Measurements from ENCODE around the gene KLF2. TPM values are rescaled to one million over a fixed set of nuclear protein-coding genes. Genes with fewer than 3 reads are reported as not detected.
"Not testable (repeated sequence)": the region's sequence is repeated elsewhere in the genome, so short reads cannot be mapped to it uniquely, and the experiment has no call there.

Gene KLF2
- total RNA-seq, 2 donors from 2014 or later = 0.36 to 0.76 TPM

- H3K36me3 Mint-ChIP-seq (ENCODE audit: insufficient read depth in 2 of 2) = peaks cover 0 to 2% of the 10 kb centered on the region in 2 donors
- DNase-seq = no peak
- no peaks in the 10 kb centered on the region for H3K9me3 Mint-ChIP-seq
- no peak overlapping the region for H3K27ac Mint-ChIP-seq
- H3K4me1 Mint-ChIP-seq (ENCODE audit: low read depth) = peaks cover 57% of the 10 kb centered on the region
- no peak overlapping the region for H3K4me3 Mint-ChIP-seq
- peaks cover 36% of the 10 kb centered on the region for H3K27me3 Mint-ChIP-seq (ENCODE audit: low read depth)
- no peak for ATAC-seq (replicated peaks in 1 of 2)
Measured at GRCh38 chr19:16334411-16334810, 9.8 kb downstream of the KLF2 start.

DNA sequence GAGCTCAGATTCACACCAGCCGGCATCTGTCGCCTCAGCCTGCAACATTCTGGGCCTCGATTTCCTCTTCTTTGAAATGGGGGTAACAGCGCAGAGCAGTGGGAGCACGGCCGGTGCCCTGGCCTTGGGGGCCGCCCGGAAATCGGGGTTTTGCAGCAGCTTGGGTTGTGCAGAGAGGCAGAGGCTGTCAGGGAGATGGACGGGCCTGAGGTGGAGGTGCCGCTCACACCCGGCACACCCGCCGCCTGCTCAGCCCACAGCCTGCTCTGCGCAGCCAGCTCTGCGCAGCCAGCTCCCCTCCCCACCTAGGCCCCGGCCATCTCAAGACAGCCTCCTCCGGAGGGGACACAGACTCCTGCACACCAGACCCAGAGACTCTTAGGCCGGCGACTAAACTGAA lies 10.6 kb downstream of the KLF2 start:
- DNase-seq (no peak), ATAC-seq (replicated peaks in 1 of 2) (no peak)
- Mint-ChIP-seq H3K27ac (no peak overlapping the region), H3K9me3 (no peaks in the 10 kb centered on the region), H3K4me3 (no peak overlapping the region), H3K4me1 (ENCODE audit: low read depth) (peaks cover 54% of the 10 kb centered on the region), H3K27me3 (ENCODE audit: low read depth) (peaks cover 36% of the 10 kb centered on the region), H3K36me3 (ENCODE audit: insufficient read depth in 2 of 2) (peaks cover 0 to 2% of the 10 kb centered on the region in 2 donors)

DNA sequence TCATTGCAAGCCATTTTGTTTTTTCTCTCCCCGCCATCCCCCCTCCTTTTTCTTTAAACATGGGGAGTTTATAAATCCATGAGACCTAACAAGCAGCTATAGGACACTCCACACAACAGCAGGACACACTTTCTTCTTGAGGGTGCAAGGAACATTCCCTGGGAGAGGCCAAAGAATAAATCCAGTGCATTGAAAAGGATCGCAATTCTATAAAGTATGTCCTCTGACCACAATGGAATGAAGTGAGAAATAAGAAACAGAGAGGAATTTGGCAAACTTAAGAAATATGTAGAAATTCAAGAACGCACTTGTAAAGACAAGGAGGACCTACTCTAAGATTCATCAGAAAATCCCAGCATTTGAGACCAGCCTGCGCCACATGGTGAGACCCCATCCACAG lies 11.9 kb downstream of the KLF2 start:
- Mint-ChIP-seq H3K4me1 (ENCODE audit: low read depth) (peaks cover 54% of the 10 kb centered on the region), H3K36me3 (ENCODE audit: insufficient read depth in 2 of 2) (peaks cover 0 to 4% of the 10 kb centered on the region in 2 donors), H3K4me3 (no peak overlapping the region), H3K27ac (no peak overlapping the region), H3K9me3 (peaks cover 0 to 2% of the 10 kb centered on the region in 2 donors), H3K27me3 (ENCODE audit: low read depth) (peaks cover 44% of the 10 kb centered on the region)
- DNase-seq = no peak
- no peak for ATAC-seq (replicated peaks in 1 of 2)

DNA sequence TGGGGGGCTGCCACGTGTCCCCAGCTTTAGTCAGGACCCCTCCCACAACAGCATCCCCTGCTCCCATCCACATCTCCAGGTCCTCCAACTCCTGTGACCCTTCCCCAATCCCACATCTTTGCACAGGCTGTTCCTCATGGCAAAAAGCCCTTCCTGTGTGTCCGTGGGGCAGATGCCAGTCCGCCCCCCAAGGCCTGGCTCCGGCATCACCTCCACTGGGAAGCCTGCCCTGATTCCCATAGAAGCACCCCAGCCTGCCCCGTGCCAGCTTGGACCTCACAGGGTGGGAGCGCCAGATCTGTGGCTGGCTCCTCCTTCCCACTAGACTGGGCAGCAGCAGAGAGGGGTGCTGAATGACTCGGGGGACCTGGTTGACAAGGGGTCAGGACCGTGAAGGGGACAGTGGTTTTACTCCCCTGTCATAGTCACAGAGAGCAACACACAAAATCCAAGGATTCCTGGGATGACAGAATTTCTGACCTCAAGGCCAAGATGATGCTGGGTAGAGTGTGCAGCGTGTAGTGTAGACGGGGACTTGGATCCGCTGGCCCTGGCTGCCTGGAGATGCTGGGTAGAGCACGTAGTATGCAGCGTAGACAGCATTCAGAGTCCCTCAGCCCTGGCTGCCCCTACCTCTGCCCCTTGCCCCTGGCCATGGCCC lies 13.3 kb downstream of the KLF2 start:
- Mint-ChIP-seq H3K4me3 (peak overlapping the region in 1 of 2 donors; percentile 85), H3K27me3 (ENCODE audit: low read depth) (peaks cover 44% of the 10 kb centered on the region), H3K4me1 (ENCODE audit: low read depth) (peaks cover 66% of the 10 kb centered on the region), H3K27ac (no peak overlapping the region), H3K9me3 (peaks cover 0 to 2% of the 10 kb centered on the region in 2 donors), H3K36me3 (ENCODE audit: insufficient read depth in 2 of 2) (peaks cover 0 to 4% of the 10 kb centered on the region in 2 donors)
- DNase-seq = no peak
- ATAC-seq (replicated peaks in 1 of 2) = no peak

- Mint-ChIP-seq H3K27me3 (ENCODE audit: low read depth) (peaks cover 43% of the 10 kb centered on the region), H3K4me1 (ENCODE audit: low read depth) (peaks cover 71% of the 10 kb centered on the region), H3K27ac (peak overlapping the region; percentile 83), H3K4me3 (peak overlapping the region; percentile 67 to 85), H3K36me3 (ENCODE audit: insufficient read depth in 2 of 2) (peaks cover 0 to 4% of the 10 kb centered on the region in 2 donors), H3K9me3 (peaks cover 0 to 2% of the 10 kb centered on the region in 2 donors)
- DNase-seq (peak; percentile 79), ATAC-seq (replicated peaks in 1 of 2) (peak; percentile 60 to 66)
Measured at GRCh38 chr19:16338470-16339360, 14.1 kb downstream of the KLF2 start.

- Mint-ChIP-seq H3K36me3 (ENCODE audit: insufficient read depth in 2 of 2) (peaks cover 0 to 4% of the 10 kb centered on the region in 2 donors), H3K4me3 (peak overlapping the region; percentile 67 to 85), H3K27ac (no peak overlapping the region), H3K4me1 (ENCODE audit: low read depth) (peaks cover 66% of the 10 kb centered on the region), H3K9me3 (peaks cover 0 to 2% of the 10 kb centered on the region in 2 donors), H3K27me3 (ENCODE audit: low read depth) (peaks cover 37% of the 10 kb centered on the region)
- ATAC-seq (replicated peaks in 1 of 2) (no peak), DNase-seq (no peak)
Measured at GRCh38 chr19:16339361-16339725, 14.7 kb downstream of the KLF2 start.

DNA sequence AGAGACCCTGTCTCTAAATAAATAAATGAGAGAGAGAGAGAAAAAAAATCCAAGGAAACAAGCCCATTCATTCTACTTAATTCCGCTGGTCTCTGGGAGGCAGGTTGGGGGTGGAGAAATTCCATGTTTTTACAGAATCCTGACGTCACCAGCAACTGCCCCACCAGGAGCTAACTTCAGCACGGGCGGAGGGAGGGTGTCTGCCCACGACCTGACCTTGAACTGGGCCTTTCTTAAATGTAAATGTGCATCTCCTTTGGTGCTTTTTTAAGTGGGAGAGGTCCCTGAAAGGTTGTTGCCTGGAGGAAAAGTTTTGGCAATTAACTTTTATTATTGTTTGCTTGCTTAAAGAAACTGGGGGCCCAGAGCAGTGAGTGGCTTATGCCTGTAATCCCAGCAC lies 15.5 kb downstream of the KLF2 start:
- H3K4me3 Mint-ChIP-seq = no peak overlapping the region
- DNase-seq (no peak), ATAC-seq (replicated peaks in 1 of 2) (no peak)
- H3K36me3 Mint-ChIP-seq (ENCODE audit: insufficient read depth in 2 of 2) = peaks cover 0 to 2% of the 10 kb centered on the region in 2 donors
- H3K9me3 Mint-ChIP-seq = peaks cover 0 to 2% of the 10 kb centered on the region in 2 donors
- H3K27ac Mint-ChIP-seq = no peak overlapping the region
- H3K27me3 Mint-ChIP-seq (ENCODE audit: low read depth) = peaks cover 33% of the 10 kb centered on the region
- H3K4me1 Mint-ChIP-seq (ENCODE audit: low read depth) = peaks cover 63% of the 10 kb centered on the region

DNA sequence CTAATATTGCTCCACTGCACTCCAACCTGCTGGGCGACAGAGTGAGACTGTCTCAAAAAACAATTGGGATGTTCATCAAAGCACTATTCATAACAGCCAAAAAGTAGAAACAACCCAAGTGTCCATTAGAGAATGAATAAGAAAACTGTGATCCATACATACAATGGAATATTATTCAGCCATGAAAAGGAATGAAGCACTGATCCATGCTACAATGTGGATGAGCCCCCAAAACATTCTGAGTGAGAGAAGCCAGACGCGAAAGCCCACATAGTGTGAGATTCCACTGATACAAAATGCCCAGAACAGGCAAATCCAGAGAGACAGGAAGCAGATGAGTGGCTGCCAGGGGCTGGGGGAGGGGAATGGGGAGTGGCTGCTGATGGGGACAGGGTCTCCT lies 16.0 kb downstream of the KLF2 start:
- Mint-ChIP-seq H3K4me1 (ENCODE audit: low read depth) (peaks cover 63% of the 10 kb centered on the region), H3K27ac (no peak overlapping the region), H3K27me3 (ENCODE audit: low read depth) (peaks cover 33% of the 10 kb centered on the region), H3K9me3 (peaks cover 0 to 2% of the 10 kb centered on the region in 2 donors), H3K4me3 (peak overlapping the region in 1 of 2 donors; percentile 23), H3K36me3 (ENCODE audit: insufficient read depth in 2 of 2) (peaks cover 0 to 2% of the 10 kb centered on the region in 2 donors)
- no peak for ATAC-seq (replicated peaks in 1 of 2)
- no peak for DNase-seq

DNA sequence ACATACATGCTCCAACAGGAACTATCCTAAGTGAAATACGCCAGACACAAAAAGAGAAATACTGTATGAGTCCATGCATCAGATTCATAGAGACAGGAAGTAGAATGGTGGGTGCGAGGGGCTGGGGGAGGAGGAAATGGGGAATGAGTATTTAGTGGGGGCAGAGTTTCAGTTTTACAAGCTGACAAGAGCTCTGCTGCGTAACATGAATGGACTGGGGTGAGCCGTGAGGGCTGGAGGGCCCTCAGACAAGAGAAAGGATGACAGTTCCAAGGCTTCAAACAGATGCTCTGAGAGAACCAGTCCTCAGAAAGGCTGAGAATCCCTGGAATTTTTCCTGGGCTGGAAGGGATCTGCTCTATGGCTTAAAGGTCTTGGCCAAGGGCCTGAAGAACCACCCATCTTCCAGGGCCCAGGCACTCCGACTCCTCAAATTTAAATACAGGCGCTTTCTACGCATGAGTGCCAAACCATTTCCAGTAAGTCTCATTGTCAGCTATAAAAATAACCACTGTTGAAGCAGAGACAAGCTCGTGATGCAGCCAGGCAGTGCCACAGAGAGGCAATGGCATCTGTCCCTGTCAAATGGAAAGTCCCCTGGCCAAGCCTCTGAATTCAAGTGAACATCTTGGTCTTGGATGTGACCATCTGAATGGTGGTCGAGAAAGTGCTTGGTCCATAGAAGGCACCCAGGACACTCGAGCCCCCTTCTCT lies 17.5 kb downstream of the KLF2 start:
- ATAC-seq (replicated peaks in 1 of 2) (peak; percentile 81 to 83), DNase-seq (peak; percentile 79 to 80)
- peak overlapping the region; percentile 54 to 66 for H3K4me3 Mint-ChIP-seq
- H3K27me3 Mint-ChIP-seq (ENCODE audit: low read depth) = peaks cover 28% of the 10 kb centered on the region
- peak overlapping the region; percentile 6 for H3K27ac Mint-ChIP-seq
- peaks cover 56% of the 10 kb centered on the region for H3K4me1 Mint-ChIP-seq (ENCODE audit: low read depth)
- peaks cover 0 to 2% of the 10 kb centered on the region in 2 donors for H3K9me3 Mint-ChIP-seq
- H3K36me3 Mint-ChIP-seq (ENCODE audit: insufficient read depth in 2 of 2) = peaks cover 0 to 2% of the 10 kb centered on the region in 2 donors

GRCh38 chr19:16343156-16343555 lies 18.5 kb downstream of the KLF2 start:
- H3K4me1 Mint-ChIP-seq (ENCODE audit: low read depth) = peaks cover 55% of the 10 kb centered on the region
- peak overlapping the region; percentile 17 for H3K27ac Mint-ChIP-seq
- peaks cover 28% of the 10 kb centered on the region for H3K27me3 Mint-ChIP-seq (ENCODE audit: low read depth)
- ATAC-seq (replicated peaks in 1 of 2) (no peak), DNase-seq (no peak)
- peak overlapping the region; percentile 17 to 66 for H3K4me3 Mint-ChIP-seq
- H3K9me3 Mint-ChIP-seq = peaks cover 0 to 2% of the 10 kb centered on the region in 2 donors
- H3K36me3 Mint-ChIP-seq (ENCODE audit: insufficient read depth in 2 of 2) = peaks cover 0 to 2% of the 10 kb centered on the region in 2 donors

DNA sequence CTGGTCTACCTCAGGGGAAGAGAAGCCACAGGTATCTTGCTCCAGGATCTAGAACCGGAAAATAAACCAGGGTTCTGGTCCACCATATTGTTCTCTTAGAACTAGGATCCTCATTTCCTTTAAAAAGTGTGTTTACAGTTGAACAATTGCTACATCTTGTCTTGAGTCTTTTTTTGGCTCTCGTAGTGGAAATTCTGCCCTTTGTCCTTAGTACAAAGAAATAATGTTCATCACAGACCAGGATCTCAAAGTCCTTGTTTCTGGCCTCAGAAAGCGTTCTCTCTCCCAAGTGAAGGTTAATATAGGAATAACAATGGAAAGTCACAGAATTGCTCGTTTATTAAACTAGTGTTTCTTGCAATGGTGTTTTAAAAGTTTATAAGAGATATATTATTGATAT lies 20.8 kb downstream of the KLF2 start:
- H3K27me3 Mint-ChIP-seq (ENCODE audit: low read depth) = peaks cover 27% of the 10 kb centered on the region
- H3K36me3 Mint-ChIP-seq (ENCODE audit: insufficient read depth in 2 of 2) = peaks cover 0 to 2% of the 10 kb centered on the region in 2 donors
- no peak overlapping the region for H3K27ac Mint-ChIP-seq
- no peak for ATAC-seq (replicated peaks in 1 of 2)
- no peak for DNase-seq
- no peak overlapping the region for H3K4me3 Mint-ChIP-seq
- peaks cover 0 to 2% of the 10 kb centered on the region in 2 donors for H3K9me3 Mint-ChIP-seq
- H3K4me1 Mint-ChIP-seq (ENCODE audit: low read depth) = peaks cover 42% of the 10 kb centered on the region

DNA sequence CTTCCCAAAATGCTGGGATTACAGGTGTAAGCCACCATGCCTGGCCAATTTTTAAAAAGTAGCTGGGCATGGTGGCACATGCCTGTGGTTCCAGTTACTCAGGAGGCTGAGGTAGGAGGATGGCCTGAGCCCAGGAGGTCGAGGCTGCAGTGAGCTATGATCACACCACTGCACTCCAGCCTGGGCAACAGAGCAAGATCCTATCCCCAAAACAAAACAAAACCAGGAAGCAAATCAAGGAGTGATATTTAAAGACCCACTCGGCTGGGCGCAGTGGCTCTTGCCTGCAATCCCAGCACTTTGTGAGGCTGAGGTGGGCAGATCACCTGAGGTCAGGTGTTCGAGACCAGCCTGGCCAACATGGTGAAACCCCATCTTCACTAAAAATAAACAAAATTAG lies 22.5 kb downstream of the KLF2 start:
- H3K9me3 Mint-ChIP-seq; DNase-seq; H3K4me3 Mint-ChIP-seq; H3K27ac Mint-ChIP-seq; ATAC-seq (replicated peaks in 1 of 2); H3K36me3 Mint-ChIP-seq (ENCODE audit: insufficient read depth in 2 of 2): not testable (repeated sequence)
- Mint-ChIP-seq H3K4me1 (ENCODE audit: low read depth) (peaks cover 37% of the 10 kb centered on the region), H3K27me3 (ENCODE audit: low read depth) (peaks cover 31% of the 10 kb centered on the region)

- peaks cover 31% of the 10 kb centered on the region for H3K4me1 Mint-ChIP-seq (ENCODE audit: low read depth)
- H3K9me3 Mint-ChIP-seq = no peaks in the 10 kb centered on the region
- H3K27ac Mint-ChIP-seq = no peak overlapping the region
- no peak overlapping the region for H3K4me3 Mint-ChIP-seq
- H3K27me3 Mint-ChIP-seq (ENCODE audit: low read depth) = peaks cover 31% of the 10 kb centered on the region
- no peaks in the 10 kb centered on the region for H3K36me3 Mint-ChIP-seq (ENCODE audit: insufficient read depth in 2 of 2)
- no peak for ATAC-seq (replicated peaks in 1 of 2)
- DNase-seq = no peak
Measured at GRCh38 chr19:16347706-16348105, 23.1 kb downstream of the KLF2 start.
